Measurements from ENCODE around the gene FBXW9. TPM values are rescaled to one million over a fixed set of nuclear protein-coding genes. Genes with fewer than 3 reads are reported as not detected.

FBXW9 gene
- total and polyA plus RNA-seq, 2 of the 13 experiments (the other 11 are each of a cell fraction or from before 2014, with no cell fraction given): 5.7 to 6.1 TPM

DNA sequence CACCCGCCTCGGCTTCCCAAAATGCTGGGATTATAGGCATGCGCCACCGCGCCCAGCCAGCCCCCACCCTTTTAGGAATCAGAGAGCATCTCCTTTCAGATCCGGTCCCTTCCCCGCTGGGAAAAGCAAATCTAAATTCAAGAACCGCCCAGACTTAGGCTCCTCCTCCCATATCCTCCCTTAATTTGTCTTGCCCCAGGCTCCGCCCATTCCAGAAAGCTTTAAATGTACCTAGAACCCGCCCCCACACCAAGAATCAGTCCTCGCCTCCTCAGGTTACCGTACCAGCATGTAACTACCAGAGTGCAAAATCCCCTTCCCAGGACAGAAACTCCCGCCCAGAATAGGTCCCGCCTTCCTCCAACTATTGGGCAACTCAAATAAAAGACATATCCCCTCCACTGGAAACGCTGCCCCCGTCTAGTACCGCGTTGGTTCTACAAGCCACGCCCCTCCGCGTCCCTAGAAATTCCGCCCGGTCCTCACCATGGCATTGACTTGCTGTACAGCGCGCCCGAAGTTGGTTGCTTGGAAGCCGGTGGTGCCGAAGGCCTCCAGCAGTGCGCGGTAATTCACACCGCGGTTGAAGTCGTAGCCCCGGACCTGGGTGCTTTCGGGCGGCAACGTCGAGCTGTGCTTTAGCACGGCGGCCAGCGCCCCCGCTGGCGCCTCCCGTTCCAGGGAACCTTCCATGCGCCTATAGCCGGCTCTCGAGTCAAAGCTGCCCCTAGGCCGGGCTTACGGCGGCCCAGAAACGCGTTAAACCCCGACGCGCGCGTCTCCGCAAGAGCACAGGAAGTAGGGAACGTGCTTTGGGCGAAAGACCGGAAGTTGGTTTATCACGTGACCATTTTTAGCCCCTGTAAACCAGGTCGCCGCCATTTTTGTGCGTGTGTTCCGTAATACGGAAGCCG is 15.1 kb downstream of the FBXW9 start, which contains the start of gene DHPS (continued):
- no peak for TF ChIP-seq ZNF383 (CRISPR knock-in tag; IDR thresholded peaks at IDR 0.05; ENCODE audit: borderline replicate concordance)
- TF ChIP-seq NFYC (CRISPR knock-in tag; IDR thresholded peaks at IDR 0.05): peak; percentile 63
- TF ChIP-seq TAF1 (CRISPR knock-in tag; IDR thresholded peaks at IDR 0.05): peak; percentile 83
- TF ChIP-seq KMT2A (CRISPR knock-in tag; IDR thresholded peaks at IDR 0.05): peak; percentile 47; the same call in 1 of the 2 replicates
- TF ChIP-seq NFIB (CRISPR knock-in tag; IDR thresholded peaks at IDR 0.05; ENCODE audit: borderline replicate concordance): no peak
- TF ChIP-seq SNAPC2 (CRISPR knock-in tag; IDR thresholded peaks at IDR 0.05): no peak
- no peak for TF ChIP-seq GATA4 (IDR thresholded peaks at IDR 0.05; ENCODE audit: borderline replicate concordance, low read depth)
- 0 out of 2 replicates have a peak, but pooled peaks have one; percentile 38 for TF ChIP-seq MAF1 (CRISPR knock-in tag; IDR thresholded peaks at IDR 0.05; ENCODE audit: borderline replicate concordance)
- TF ChIP-seq, protein P1, sequence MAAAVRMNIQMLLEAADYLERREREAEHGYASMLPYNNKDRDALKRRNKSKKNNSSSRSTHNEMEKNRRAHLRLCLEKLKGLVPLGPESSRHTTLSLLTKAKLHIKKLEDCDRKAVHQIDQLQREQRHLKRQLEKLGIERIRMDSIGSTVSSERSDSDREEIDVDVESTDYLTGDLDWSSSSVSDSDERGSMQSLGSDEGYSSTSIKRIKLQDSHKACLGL (CRISPR knock-in tag; IDR thresholded peaks at IDR 0.05): peak; percentile 77
- TF ChIP-seq TEAD2 (CRISPR knock-in tag; IDR thresholded peaks at IDR 0.05): 0 out of 2 replicates have a peak, but pooled peaks have one; percentile 22
- peak; percentile 70; the same call in 1 of the 2 replicates for TF ChIP-seq ZNF816 (CRISPR knock-in tag; IDR thresholded peaks at IDR 0.05; ENCODE audit: borderline replicate concordance)
- TF ChIP-seq, protein P2, sequence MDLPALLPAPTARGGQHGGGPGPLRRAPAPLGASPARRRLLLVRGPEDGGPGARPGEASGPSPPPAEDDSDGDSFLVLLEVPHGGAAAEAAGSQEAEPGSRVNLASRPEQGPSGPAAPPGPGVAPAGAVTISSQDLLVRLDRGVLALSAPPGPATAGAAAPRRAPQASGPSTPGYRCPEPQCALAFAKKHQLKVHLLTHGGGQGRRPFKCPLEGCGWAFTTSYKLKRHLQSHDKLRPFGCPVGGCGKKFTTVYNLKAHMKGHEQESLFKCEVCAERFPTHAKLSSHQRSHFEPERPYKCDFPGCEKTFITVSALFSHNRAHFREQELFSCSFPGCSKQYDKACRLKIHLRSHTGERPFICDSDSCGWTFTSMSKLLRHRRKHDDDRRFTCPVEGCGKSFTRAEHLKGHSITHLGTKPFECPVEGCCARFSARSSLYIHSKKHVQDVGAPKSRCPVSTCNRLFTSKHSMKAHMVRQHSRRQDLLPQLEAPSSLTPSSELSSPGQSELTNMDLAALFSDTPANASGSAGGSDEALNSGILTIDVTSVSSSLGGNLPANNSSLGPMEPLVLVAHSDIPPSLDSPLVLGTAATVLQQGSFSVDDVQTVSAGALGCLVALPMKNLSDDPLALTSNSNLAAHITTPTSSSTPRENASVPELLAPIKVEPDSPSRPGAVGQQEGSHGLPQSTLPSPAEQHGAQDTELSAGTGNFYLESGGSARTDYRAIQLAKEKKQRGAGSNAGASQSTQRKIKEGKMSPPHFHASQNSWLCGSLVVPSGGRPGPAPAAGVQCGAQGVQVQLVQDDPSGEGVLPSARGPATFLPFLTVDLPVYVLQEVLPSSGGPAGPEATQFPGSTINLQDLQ (CRISPR knock-in tag; IDR thresholded peaks at IDR 0.05): no peak
- peak; percentile 77 for TF ChIP-seq HOXA3 (CRISPR knock-in tag; IDR thresholded peaks at IDR 0.05)
- peak; percentile 83 for TF ChIP-seq ELF1 (CRISPR knock-in tag; IDR thresholded peaks at IDR 0.05)
- no peak for TF ChIP-seq EHMT2 (IDR thresholded peaks at IDR 0.05; ENCODE audit: borderline replicate concordance, low read depth, low read length)
- TF ChIP-seq, protein P3, sequence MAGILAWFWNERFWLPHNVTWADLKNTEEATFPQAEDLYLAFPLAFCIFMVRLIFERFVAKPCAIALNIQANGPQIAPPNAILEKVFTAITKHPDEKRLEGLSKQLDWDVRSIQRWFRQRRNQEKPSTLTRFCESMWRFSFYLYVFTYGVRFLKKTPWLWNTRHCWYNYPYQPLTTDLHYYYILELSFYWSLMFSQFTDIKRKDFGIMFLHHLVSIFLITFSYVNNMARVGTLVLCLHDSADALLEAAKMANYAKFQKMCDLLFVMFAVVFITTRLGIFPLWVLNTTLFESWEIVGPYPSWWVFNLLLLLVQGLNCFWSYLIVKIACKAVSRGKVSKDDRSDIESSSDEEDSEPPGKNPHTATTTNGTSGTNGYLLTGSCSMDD (CRISPR knock-in tag; IDR thresholded peaks at IDR 0.05): 0 out of 2 replicates have a peak, but pooled peaks have one; percentile 40
- peak; percentile 62; the same call in 1 of the 2 replicates for TF ChIP-seq ATF1 (CRISPR knock-in tag; IDR thresholded peaks at IDR 0.05)
- TF ChIP-seq ZNF333 (CRISPR knock-in tag; IDR thresholded peaks at IDR 0.05; ENCODE audit: borderline replicate concordance): no peak
- 0 out of 2 replicates have a peak, but pooled peaks have one; percentile 40 for TF ChIP-seq ZNF30 (CRISPR knock-in tag; IDR thresholded peaks at IDR 0.05)
- peak; percentile 90 for TF ChIP-seq YEATS4 (CRISPR knock-in tag; IDR thresholded peaks at IDR 0.05; ENCODE audit: borderline replicate concordance)
- TF ChIP-seq ZNF292 (CRISPR knock-in tag; IDR thresholded peaks at IDR 0.05; ENCODE audit: borderline replicate concordance, low read depth): no peak
- no peak for TF ChIP-seq KDM6A (CRISPR knock-in tag; IDR thresholded peaks at IDR 0.05; ENCODE audit: low read depth)
- TF ChIP-seq KLF12 (CRISPR knock-in tag; IDR thresholded peaks at IDR 0.05; ENCODE audit: borderline replicate concordance): 0 out of 2 replicates have a peak, but pooled peaks have one; percentile 39
- TF ChIP-seq ZIK1 (CRISPR knock-in tag; IDR thresholded peaks at IDR 0.05; ENCODE audit: borderline replicate concordance, low read depth): no peak
- TF ChIP-seq ZNF432 (CRISPR knock-in tag; IDR thresholded peaks at IDR 0.05; ENCODE audit: borderline replicate concordance): no peak
- no peak for TF ChIP-seq ZNF83 (CRISPR knock-in tag; IDR thresholded peaks at IDR 0.05; ENCODE audit: borderline replicate concordance)
- TF ChIP-seq FOXM1 (CRISPR knock-in tag; IDR thresholded peaks at IDR 0.05): no peak; the same call in 1 of the 2 replicates
